ENCODE data around the gene GPT2.

The GPT2 gene

GRCh38 chr16:46883690-46884512 lies at the start of gene GPT2:
GPT2 (plus strand) TSS chr16:46884362; CDS start chr16:46884716, 354 bp downstream.
- peak; percentile 83 for DNase-seq (ENCODE audit: low read depth)

GRCh38 chr16:46836534-46837530 lies 47.3 kb upstream of the GPT2 start:
- DNase-seq (ENCODE audit: low read depth), result no peak

GRCh38 chr16:46839986-46840443 lies 44.1 kb upstream of the GPT2 start:
- DNase-seq (ENCODE audit: low read depth), result no peak

GRCh38 chr16:46842192-46842895 lies 41.8 kb upstream of the GPT2 start:
- DNase-seq (ENCODE audit: low read depth), result no peak

GRCh38 chr16:46843898-46844642 lies 40.1 kb upstream of the GPT2 start:
- no peak for DNase-seq (ENCODE audit: low read depth)

- no peak for DNase-seq (ENCODE audit: low read depth)
These were observed 39.4 kb upstream of the GPT2 start for GRCh38 chr16:46844771-46845170.

- no peak for DNase-seq (ENCODE audit: low read depth)
These were observed 38.2 kb upstream of the GPT2 start for GRCh38 chr16:46845952-46846351.

GRCh38 chr16:46848768-46849764 lies 35.1 kb upstream of the GPT2 start:
- DNase-seq (ENCODE audit: low read depth), result no peak

GRCh38 chr16:46850619-46851555 lies 33.3 kb upstream of the GPT2 start:
- no peak for DNase-seq (ENCODE audit: low read depth)

- DNase-seq (ENCODE audit: low read depth), result no peak
These were observed 32.0 kb upstream of the GPT2 start for GRCh38 chr16:46852130-46852529.

- DNase-seq (ENCODE audit: low read depth), result peak; percentile 47
These were observed 30.3 kb upstream of the GPT2 start for GRCh38 chr16:46853713-46854443.

GRCh38 chr16:46854846-46855245 lies 29.3 kb upstream of the GPT2 start:
- DNase-seq (ENCODE audit: low read depth), result no peak

- no peak for DNase-seq (ENCODE audit: low read depth)
These were observed 28.8 kb upstream of the GPT2 start for GRCh38 chr16:46855389-46855788.

GRCh38 chr16:46857368-46857945 lies 26.7 kb upstream of the GPT2 start:
- no peak for DNase-seq (ENCODE audit: low read depth)

GRCh38 chr16:46858151-46858550 lies 26.0 kb upstream of the GPT2 start:
- no peak for DNase-seq (ENCODE audit: low read depth)

GRCh38 chr16:46859719-46860152 lies 24.4 kb upstream of the GPT2 start:
- peak; percentile 52 for DNase-seq (ENCODE audit: low read depth)

- no peak for DNase-seq (ENCODE audit: low read depth)
These were observed 21.4 kb upstream of the GPT2 start for GRCh38 chr16:46862555-46863447.

Data from activated T-cell treated with anti-CD3 and anti-CD28 coated beads for 48 hours (primary cell).